HEK293 (cell line): Measurements from ENCODE around the gene MAP2.

Experiments
- CTCF ChIA-PET: fragments of 350-600 bp; formaldehyde crosslinking; extraction: SDS; loops from one replicate; lab custom pipeline; 2021; ENCODE audit warnings: antibody characterized with exemption; lab: Yijun Ruan, JAX
- POLR2A ChIA-PET: fragments of 300-600 bp; formaldehyde crosslinking; extraction: SDS; loops from one replicate; lab custom pipeline; 2020; ENCODE audit warnings: antibody characterized with exemption, inconsistent platforms; lab: Yijun Ruan, JAX
- H3K27ac ChIP-seq: fragments of 200-500 bp; sonication (Bioruptor generic); 2 replicates; pipeline ENCODE4 v1.5.1; 2014; ENCODE audit warnings: low read depth, low read length, control low read depth, inconsistent platforms; ENCODE audit errors: extremely low read depth
- H3K36me3 ChIP-seq, 2 experiments: fragments of 200-500 bp in 1 of 2; sonication (Bioruptor generic) in 1 of 2; 1 replicate in 1 of 2; 2 replicates in 1 of 2; pipeline ENCODE4 v1.5.1; 2014 to 2017; ENCODE audit warnings: inconsistent platforms in 2 of 2, low read length in 2 of 2; ENCODE audit not compliant: control insufficient read depth in 2 of 2, insufficient read depth in 1 of 2
- H3K4me1 ChIP-seq: fragments of 200-500 bp; sonication (Bioruptor generic); 2 replicates; pipeline ENCODE4 v1.5.1; 2014; ENCODE audit warnings: mild to moderate bottlenecking, low read length, inconsistent platforms; ENCODE audit not compliant: control insufficient read depth, insufficient read depth
- H3K4me3 ChIP-seq: 2 replicates; pipeline ENCODE4 v1.5.1; 2011; ENCODE audit warnings: low read depth, mild to moderate bottlenecking, control low read depth, low read length, moderate library complexity
- H3K9me3 ChIP-seq: fragments of 200-500 bp; sonication (Bioruptor generic); 2 replicates; pipeline ENCODE4 v1.5.1; 2014; ENCODE audit warnings: low read depth, low read length, inconsistent platforms; ENCODE audit not compliant: control insufficient read depth, insufficient read depth
- FEZF1 ChIP-seq: fragments of 450-650 bp; formaldehyde crosslinking; IDR thresholded peaks from 2 replicates; pipeline ENCODE4 v1.5.1; 2016; ENCODE audit warnings: missing biosample characterization, missing genetic modification characterization
- PRDM6 ChIP-seq: fragments of 450-650 bp; formaldehyde crosslinking; IDR thresholded peaks from 2 replicates; pipeline ENCODE4 v1.5.1; 2017; ENCODE audit warnings: missing biosample characterization, missing genetic modification characterization
- SCRT2 ChIP-seq: fragments of 450-650 bp; formaldehyde crosslinking; IDR thresholded peaks from 2 replicates; pipeline ENCODE4 v1.5.1; 2016; ENCODE audit warnings: missing biosample characterization, missing genetic modification characterization
- SP2 ChIP-seq: fragments of 450-650 bp; formaldehyde crosslinking; IDR thresholded peaks from 2 replicates; pipeline ENCODE4 v1.5.1; 2016; ENCODE audit warnings: missing biosample characterization, missing genetic modification characterization
- SP3 ChIP-seq: fragments of 450-650 bp; formaldehyde crosslinking; IDR thresholded peaks from 2 replicates; pipeline ENCODE4 v1.5.1; 2016; ENCODE audit warnings: missing biosample characterization, missing genetic modification characterization
- ZBTB48 ChIP-seq: fragments of 450-650 bp; formaldehyde crosslinking; IDR thresholded peaks from 2 replicates; pipeline ENCODE4 v1.5.1; 2016; ENCODE audit warnings: missing biosample characterization, missing genetic modification characterization
- ZBTB6 ChIP-seq: fragments of 450-650 bp; formaldehyde crosslinking; IDR thresholded peaks from 2 replicates; pipeline ENCODE4 v1.5.1; 2017; ENCODE audit warnings: missing biosample characterization, missing genetic modification characterization
- ZEB2 ChIP-seq: fragments of 450-650 bp; formaldehyde crosslinking; IDR thresholded peaks from 2 replicates; pipeline ENCODE4 v1.5.1; 2016; ENCODE audit warnings: missing biosample characterization, missing genetic modification characterization
- ZFP3 ChIP-seq: fragments of 450-650 bp; formaldehyde crosslinking; IDR thresholded peaks from 2 replicates; pipeline ENCODE4 v1.5.1; 2016; ENCODE audit warnings: low read depth, missing biosample characterization, missing genetic modification characterization
- ZFP69B ChIP-seq: fragments of 450-650 bp; formaldehyde crosslinking; IDR thresholded peaks from 2 replicates; pipeline ENCODE4 v1.5.1; 2016; ENCODE audit warnings: missing biosample characterization, missing genetic modification characterization
- ZNF10 ChIP-seq: fragments of 450-650 bp; formaldehyde crosslinking; IDR thresholded peaks from 2 replicates; pipeline ENCODE4 v1.5.1; 2017; ENCODE audit warnings: missing biosample characterization, missing genetic modification characterization
- ZNF157 ChIP-seq: fragments of 450-650 bp; formaldehyde crosslinking; IDR thresholded peaks from 2 replicates; pipeline ENCODE4 v1.5.1; 2016; ENCODE audit warnings: missing biosample characterization, missing genetic modification characterization
- ZNF214 ChIP-seq: fragments of 450-650 bp; formaldehyde crosslinking; IDR thresholded peaks from 2 replicates; pipeline ENCODE4 v1.5.1; 2017; ENCODE audit warnings: missing biosample characterization, mild to moderate bottlenecking, missing genetic modification characterization, borderline replicate concordance
- ZNF426 ChIP-seq: fragments of 450-650 bp; formaldehyde crosslinking; IDR thresholded peaks from 2 replicates; pipeline ENCODE4 v1.5.1; 2017; ENCODE audit warnings: missing biosample characterization, missing genetic modification characterization, mild to moderate bottlenecking, inconsistent platforms, moderate library complexity
- ZNF514 ChIP-seq: fragments of 450-650 bp; formaldehyde crosslinking; IDR thresholded peaks from 2 replicates; pipeline ENCODE4 v1.5.1; 2016; ENCODE audit warnings: missing biosample characterization, missing genetic modification characterization
- ZNF548 ChIP-seq: fragments of 450-650 bp; formaldehyde crosslinking; IDR thresholded peaks from 2 replicates; pipeline ENCODE4 v1.5.1; 2016; ENCODE audit warnings: missing biosample characterization, missing genetic modification characterization
- ZNF549 ChIP-seq: fragments of 450-650 bp; IDR thresholded peaks from 2 replicates; pipeline ENCODE4 v1.5.1; 2018; ENCODE audit warnings: missing biosample characterization, missing genetic modification characterization, mild to moderate bottlenecking, inconsistent platforms, moderate library complexity
- ZNF555 ChIP-seq: fragments of 450-650 bp; formaldehyde crosslinking; conservative IDR thresholded peaks from 2 replicates; pipeline ENCODE4 v1.5.1; 2017; ENCODE audit warnings: missing biosample characterization, mild to moderate bottlenecking, missing genetic modification characterization, inconsistent platforms
- ZNF558 ChIP-seq: fragments of 450-650 bp; formaldehyde crosslinking; IDR thresholded peaks from 2 replicates; pipeline ENCODE4 v1.5.1; 2016; ENCODE audit warnings: missing biosample characterization, missing genetic modification characterization
- ZNF571 ChIP-seq: fragments of 450-650 bp; formaldehyde crosslinking; IDR thresholded peaks from 2 replicates; pipeline ENCODE4 v1.5.0; 2017; ENCODE audit warnings: missing biosample characterization, missing genetic modification characterization
- ZNF580 ChIP-seq: fragments of 450-650 bp; formaldehyde crosslinking; IDR thresholded peaks from 2 replicates; pipeline ENCODE4 v1.5.1; 2016; ENCODE audit warnings: missing biosample characterization, missing genetic modification characterization
- ZNF600 ChIP-seq: fragments of 450-650 bp; formaldehyde crosslinking; IDR thresholded peaks from 2 replicates; pipeline ENCODE4 v1.5.1; 2016; ENCODE audit warnings: missing biosample characterization, missing genetic modification characterization
- ZNF624 ChIP-seq: fragments of 450-650 bp; formaldehyde crosslinking; IDR thresholded peaks from 2 replicates; pipeline ENCODE4 v1.5.1; 2017; ENCODE audit warnings: missing biosample characterization, missing genetic modification characterization
- ZNF626 ChIP-seq: fragments of 450-650 bp; sonication (Bioruptor Pico); formaldehyde crosslinking; IDR thresholded peaks from 2 replicates; pipeline ENCODE4 v1.5.1; 2018; ENCODE audit warnings: missing biosample characterization, missing genetic modification characterization, inconsistent platforms
- ZNF785 ChIP-seq: fragments of 450-650 bp; formaldehyde crosslinking; IDR thresholded peaks from 2 replicates; pipeline ENCODE4 v1.5.1; 2016; ENCODE audit warnings: missing biosample characterization, missing genetic modification characterization

Gene MAP2

GRCh38 chr2:209741953-209742352 lies 318.1 kb downstream of the MAP2 start:
- no peaks in the 10 kb centered on the region for H3K36me3 ChIP-seq
- TF ChIP-seq ZNF10 (tag by site-specific recombination) (no peak), SP3 (tag by site-specific recombination) (no peak), ZEB2 (tag by site-specific recombination) (no peak), ZNF558 (no peak), ZNF555 (tag by site-specific recombination) (no peak), ZBTB6 (tag by site-specific recombination) (no peak), ZNF549 (no peak), ZBTB48 (tag by site-specific recombination) (no peak), SCRT2 (no peak), PRDM6 (tag by site-specific recombination) (no peak), ZNF600 (tag by site-specific recombination) (no peak), FEZF1 (tag by site-specific recombination) (no peak), ZNF785 (tag by site-specific recombination) (no peak)
- no peaks in the 10 kb centered on the region for H3K4me1 ChIP-seq
- no peak overlapping the region for H3K27ac ChIP-seq
- no peaks in the 10 kb centered on the region for H3K9me3 ChIP-seq
- H3K4me3 ChIP-seq = no peak overlapping the region
- ChIA-PET CTCF (no interaction called here), POLR2A (no interaction called here)

GRCh38 chr2:209753020-209753419 lies 329.2 kb downstream of the MAP2 start:
- CTCF ChIA-PET = interaction anchor here (0.6 kb wide), 1 partner anchor 8 kb away, joined by 3 read pairs; no protein-coding TSS in a partner anchor
- Histone ChIP-seq H3K4me3 (no peak overlapping the region), H3K36me3 (no peaks in the 10 kb centered on the region), H3K4me1 (no peaks in the 10 kb centered on the region), H3K27ac (no peak overlapping the region), H3K9me3 (no peaks in the 10 kb centered on the region)
- TF ChIP-seq ZNF514 (tag by site-specific recombination) (no peak), ZNF580 (no peak), ZNF426 (tag by site-specific recombination) (no peak), ZNF157 (tag by site-specific recombination) (no peak), ZNF571 (tag by site-specific recombination) (no peak), ZNF548 (tag by site-specific recombination) (no peak), ZFP69B (tag by site-specific recombination) (no peak), ZFP3 (tag by site-specific recombination) (no peak), ZNF600 (tag by site-specific recombination) (no peak), ZNF214 (tag by site-specific recombination) (no peak), SP2 (tag by site-specific recombination) (no peak), ZNF624 (tag by site-specific recombination) (no peak), ZNF626 (tag by site-specific recombination) (no peak)
- POLR2A ChIA-PET = no interaction called here
